ENCODE results near the gene RAP2A.

- TF ChIP-seq CTCF (conservative IDR thresholded peaks at IDR 0.05; ENCODE audit: low read length) (no peak), EZH2phosphoT487 (IDR thresholded peaks at IDR 0.05; ENCODE audit: borderline replicate concordance) (no peak)
These were observed 32.5 kb upstream of the RAP2A start for GRCh38 chr13:97401421-97401820.
